GM12878 (cell line): ENCODE results near the gene EGR4. TPM values are rescaled to one million over a fixed set of nuclear protein-coding genes. Genes with fewer than 3 reads are reported as not detected.

Experiments used
- ATAC-seq: fragments of 200-7000 bp; cut with Tn5 transposase; 3 replicates; pipeline ENCODE4 v1.9.1; 2020; ENCODE audit warnings: mild to moderate bottlenecking, moderate library complexity
- BruUV-seq: library from RNA; stranded (reverse); fragments of 400-500 nt; replicated peaks from 2 replicates; lab custom pipeline; 2021; lab: Mats Ljungman, UMichigan
- CTCF ChIA-PET: fragments of 300-600 bp; sonication (Branson Sonifier 250); formaldehyde crosslinking; extraction: SDS; loops from one replicate; lab custom pipeline; 2021; ENCODE audit warnings: inconsistent platforms; lab: Yijun Ruan, JAX
- POLR2A ChIA-PET: fragments of 350-600 bp; formaldehyde crosslinking; extraction: SDS; loops from one replicate; lab custom pipeline; 2021; ENCODE audit warnings: inconsistent platforms; lab: Charles Lee
- RAD21 ChIA-PET: fragments of 300-600 bp; sonication (Branson Sonifier 250); formaldehyde crosslinking; loops from one replicate; lab custom pipeline; 2023; ENCODE audit warnings: antibody characterized with exemption; ENCODE audit not compliant: unreplicated experiment; lab: Charles Lee
- SMC1A ChIA-PET: fragments of 300-600 bp; sonication (Branson Sonifier 250); formaldehyde crosslinking; loops from one replicate; lab custom pipeline; 2023; ENCODE audit not compliant: unreplicated experiment, uncharacterized antibody; lab: Charles Lee
- DNase-seq: peaks from one replicate; pipeline ENCODE4 v3.0.0-alpha.2; 2011; ENCODE audit warnings: low read depth, low spot score
- FAIRE-seq: peaks from 3 replicates; lab custom pipeline; 2011; peaks lifted over from hg19 to GRCh38; lab: Jason Lieb, UNC
- H2AFZ ChIP-seq: 2 replicates; pipeline ENCODE4 v1.6.0; 2011; ENCODE audit warnings: low read depth, low read length, control low read depth; ENCODE audit not compliant: control insufficient read depth
- H3K27ac ChIP-seq: 2 replicates; pipeline ENCODE4 v1.5.1; 2011; ENCODE audit warnings: control low read depth; ENCODE audit not compliant: control insufficient read depth, insufficient read depth
- H3K27me3 ChIP-seq, 2 experiments: replicated peaks in 1 of 2; 2 replicates each; pipeline versions ENCODE4 v1.6.0 to v1.6.1; 2011; ENCODE audit warnings: low read length in 1 of 2; ENCODE audit not compliant: control insufficient read depth in 2 of 2, insufficient read depth in 2 of 2
- H3K36me3 ChIP-seq, 2 experiments: 2 replicates each; pipeline ENCODE4 v1.5.1; 2011; ENCODE audit warnings: low read length in 1 of 2; ENCODE audit not compliant: control insufficient read depth in 2 of 2, insufficient read depth in 2 of 2
- H3K4me1 ChIP-seq: 2 replicates; pipeline ENCODE4 v1.6.1; 2011; ENCODE audit warnings: mild to moderate bottlenecking, low read length, moderate library complexity, mixed read lengths; ENCODE audit not compliant: control insufficient read depth, insufficient read depth
- H3K4me2 ChIP-seq: 2 replicates; pipeline ENCODE4 v1.6.0; 2011; ENCODE audit warnings: control low read depth; ENCODE audit not compliant: control insufficient read depth, insufficient read depth
- H3K4me3 ChIP-seq: fragments of 200-600 bp; sonication (generic); 2 replicates; pipeline ENCODE4 v1.5.1; 2016
- H3K79me2 ChIP-seq: 2 replicates; pipeline ENCODE4 v1.6.0; 2011; ENCODE audit warnings: low read length; ENCODE audit not compliant: control insufficient read depth, insufficient read depth
- H3K9ac ChIP-seq: 2 replicates; pipeline ENCODE4 v1.8.0; 2011; ENCODE audit warnings: low read length, control low read depth, mixed read lengths; ENCODE audit not compliant: control insufficient read depth, insufficient read depth
- H3K9me3 ChIP-seq: replicated peaks from 3 replicates; pipeline ENCODE4 v1.5.1; 2011; ENCODE audit warnings: mild to moderate bottlenecking, low read length; ENCODE audit not compliant: control insufficient read depth, insufficient read depth
- H4K20me1 ChIP-seq: 2 replicates; pipeline ENCODE4 v1.6.0; 2011; ENCODE audit not compliant: control insufficient read depth, insufficient read depth
- CHD4 ChIP-seq: fragments of 200-600 bp; sonication (generic); IDR thresholded peaks from 2 replicates; pipeline ENCODE4 v1.6.1; 2016; ENCODE audit warnings: mild to moderate bottlenecking
- E2F4 ChIP-seq: IDR thresholded peaks from 2 replicates; pipeline ENCODE4 v1.6.1; 2012; ENCODE audit warnings: low read depth, low read length, improper control_type of control experiment
- EGR1 ChIP-seq, 2 experiments: IDR thresholded peaks; 1 replicate in 1 of 2; 2 replicates in 1 of 2; pipeline ENCODE4 v1.6.1; 2011 to 2012; ENCODE audit warnings: low read depth in 2 of 2, low read length in 2 of 2, borderline replicate concordance in 1 of 2, mild to moderate bottlenecking in 1 of 2, moderate library complexity in 1 of 2
- HDAC6 ChIP-seq: fragments of 200-600 bp; sonication (generic); IDR thresholded peaks from one replicate; pipeline ENCODE4 v1.8.0; 2017; ENCODE audit warnings: antibody characterized with exemption; ENCODE audit not compliant: unreplicated experiment
- MTA2 ChIP-seq: fragments of 450-650 bp; IDR thresholded peaks from 2 replicates; pipeline ENCODE4 v1.6.1; 2016; ENCODE audit warnings: low read depth, mild to moderate bottlenecking, moderate library complexity
- NFIC ChIP-seq: IDR thresholded peaks from 2 replicates; pipeline ENCODE4 v1.6.1; 2012; ENCODE audit warnings: low read depth, mild to moderate bottlenecking, inconsistent platforms, low read length, moderate library complexity
- NR2C2 ChIP-seq: IDR thresholded peaks from 2 replicates; pipeline ENCODE4 v1.6.1; 2011; ENCODE audit warnings: borderline replicate concordance, low read depth; ENCODE audit not compliant: control insufficient read depth, insufficient read length
- PAX8 ChIP-seq: fragments of 450-650 bp; IDR thresholded peaks from 2 replicates; pipeline ENCODE4 v1.6.1; 2017; ENCODE audit warnings: mild to moderate bottlenecking, moderate library complexity
- POU2F2 ChIP-seq: IDR thresholded peaks from 3 replicates; pipeline ENCODE4 v1.6.1; 2011; ENCODE audit warnings: low read depth, mild to moderate bottlenecking, low read length, borderline replicate concordance
- SREBF2 ChIP-seq: IDR thresholded peaks from 2 replicates; pipeline ENCODE4 v1.6.1; 2012; ENCODE audit warnings: mild to moderate bottlenecking, low read length
- TARDBP ChIP-seq: IDR thresholded peaks from 2 replicates; pipeline ENCODE4 v1.6.1; 2016; ENCODE audit warnings: borderline replicate concordance
- USF2 ChIP-seq: IDR thresholded peaks from 2 replicates; pipeline ENCODE4 v1.6.1; 2011; ENCODE audit warnings: low read depth, low read length, improper control_type of control experiment, borderline replicate concordance
- WRNIP1 ChIP-seq: IDR thresholded peaks from 2 replicates; pipeline ENCODE4 v1.6.1; 2011; ENCODE audit warnings: low read depth, low read length, improper control_type of control experiment, borderline replicate concordance
- ZBTB11 ChIP-seq: fragments of 450-650 bp; formaldehyde crosslinking; IDR thresholded peaks from 2 replicates; pipeline ENCODE4 v1.5.0; 2022; ENCODE audit warnings: mild to moderate bottlenecking, missing genetic modification characterization
- ZNF687 ChIP-seq: fragments of 450-650 bp; IDR thresholded peaks from 2 replicates; pipeline ENCODE4 v1.6.1; 2017; ENCODE audit warnings: mild to moderate bottlenecking, moderate library complexity
- ZZZ3 ChIP-seq: IDR thresholded peaks from 2 replicates; pipeline ENCODE4 v1.6.1; 2011; ENCODE audit warnings: low read depth; ENCODE audit not compliant: control insufficient read depth, insufficient read length
- WGBS: methylation state at CpG from one replicate; pipeline ENCODE4 v1.1.6; 2016; ENCODE audit warnings: low lambda C conversion rate; ENCODE audit not compliant: insufficient replicate concordance, insufficient coverage; ENCODE audit errors: missing lambda C conversion rate; 5-methylcytosine and 5-hydroxymethylcytosine counted together
- in situ Hi-C: fragments of 300-500 bp; cut with MboI; formaldehyde crosslinking; loops from 9 replicates; pipeline ENCODE4 v1.14.3; 2018; ENCODE audit warnings: mixed read lengths
- intact Hi-C: fragments of 100-400 bp; cut with micrococcal nuclease; formaldehyde crosslinking; loops from one replicate; pipeline ENCODE4 v1.14.2; 2022; ENCODE audit not compliant: unreplicated experiment
- polyA plus RNA-seq, 11 experiments: library from polyadenylated mRNA; depleted of rRNA in 4 of 11; unstranded in 6 of 11; stranded (reverse) in 5 of 11; fragments of >200 nt; fragmentation: Nextera tagmentation in 4 of 11; fragmentation: Illumina TruSeq in 1 of 11; extraction: Ambion mirVana in 4 of 11; extraction: Trizol in 1 of 11; gene quantifications; 1 replicate in 1 of 11; 2 replicates in 10 of 11; pipeline versions ENCODE4 v1.2.1 to v1.2.3, GENCODE V29; 2011 to 2016; ENCODE audit warnings: inconsistent platforms in 2 of 11, missing spikeins in 2 of 11, low read depth in 1 of 11
- total RNA-seq, 4 experiments: library from RNA; depleted of rRNA in 3 of 4; stranded (reverse); fragments of >200 nt in 3 of 4; fragmentation: Illumina TruSeq in 1 of 4; extraction: Trizol in 1 of 4; gene quantifications; 2 replicates each; pipeline versions ENCODE4 v1.2.1 to v1.2.3, GENCODE V29; 2013 to 2021

EGR4 gene
- total and polyA plus RNA-seq, 10 of the 15 experiments (the other 5 are each of a cell fraction or from before 2014, with no cell fraction given): 0.07 TPM; not detected in 9

- Histone ChIP-seq H4K20me1 (no peaks in the 10 kb centered on the region), H3K4me3 (no peak overlapping the region), H2AFZ (no peak overlapping the region), H3K9me3 (no peaks in the 10 kb centered on the region), H3K36me3 (no peaks in the 10 kb centered on the region), H3K4me1 (no peaks in the 10 kb centered on the region), H3K27me3 (peaks cover under 1 to 7% of the 10 kb centered on the region in 2 experiments; a peak in 2 of 4 replicates), H3K9ac (no peak overlapping the region), H3K4me2 (no peak overlapping the region), H3K27ac (no peak overlapping the region), H3K79me2 (no peaks in the 10 kb centered on the region)
- BruUV-seq: no TSS peak
- intact Hi-C loops: no loop called here
- FAIRE-seq (no peak), DNase-seq (no peak), ATAC-seq (no peak)
- ChIA-PET POLR2A (no interaction called here), SMC1A (no interaction called here), CTCF (interaction anchor here (0.9 kb wide), 1 partner anchor 15 kb away, joined by 3 read pairs; no protein-coding TSS in a partner anchor), RAD21 (no interaction called here)
- 31% methylated on average over 3 of the region's 3 CpGs for WGBS
- in situ Hi-C loops: no loop called here
- no peak for TF ChIP-seq ZBTB11 (CRISPR knock-in tag)
- TF ChIP-seq CHD4: no peak
- TF ChIP-seq WRNIP1: no peak
- no peak for TF ChIP-seq E2F4
- no peak for TF ChIP-seq EGR1 (IDR thresholded peaks at IDR 0.05; ENCODE audit: borderline replicate concordance in 1 of 2, low read depth in 2 of 2, low read length in 2 of 2)
- TF ChIP-seq USF2: no peak
- no peak for TF ChIP-seq SREBF2
- no peak for TF ChIP-seq MTA2
- no peak for TF ChIP-seq ZNF687
- no peak for TF ChIP-seq POU2F2
- no peak for TF ChIP-seq HDAC6
- no peak for TF ChIP-seq NR2C2
- TF ChIP-seq TARDBP: no peak
- TF ChIP-seq NFIC: no peak
- no peak for TF ChIP-seq ZZZ3
- no peak for TF ChIP-seq PAX8
Measured at GRCh38 chr2:73300926-73301325, 7.6 kb upstream of the EGR4 start.
